IMR-90 (cell line): ENCODE results near the gene TFB2M. TPM values are rescaled to one million over a fixed set of nuclear protein-coding genes. Genes with fewer than 3 reads are reported as not detected.

Experiments
- ATAC-seq: fragments of 200-7000 bp; cut with Tn5 transposase; 2 replicates; pipeline ENCODE4 v1.9.1; 2020; ENCODE audit warnings: low read depth, mild to moderate bottlenecking, moderate library complexity
- BruUV-seq: library from RNA; stranded (reverse); fragments of 400-500 nt; replicated peaks from 2 replicates; lab custom pipeline; 2021; lab: Mats Ljungman, UMichigan
- CTCF ChIA-PET: fragments of 300-600 bp; formaldehyde crosslinking; extraction: SDS; loops from one replicate; lab custom pipeline; 2021; ENCODE audit warnings: antibody characterized with exemption; lab: Yijun Ruan, JAX
- POLR2A ChIA-PET: fragments of 300-600 bp; sonication (Branson Sonifier 250); formaldehyde crosslinking; loops from one replicate; lab custom pipeline; 2022; ENCODE audit warnings: antibody characterized with exemption; ENCODE audit not compliant: unreplicated experiment; lab: Charles Lee
- DNase-seq: peaks from one replicate; pipeline ENCODE4 v3.0.0; 2013
- H2AFZ ChIP-seq: replicated peaks from 2 replicates; pipeline ENCODE3; 2013; ENCODE audit warnings: low read length, mild to moderate bottlenecking; ENCODE audit not compliant: poor library complexity
- H2AK5ac ChIP-seq: 2 replicates; pipeline ENCODE4 v1.6.1; 2013; ENCODE audit warnings: low read depth, low read length, inconsistent platforms
- H2AK9ac ChIP-seq: replicated peaks from 2 replicates; pipeline ENCODE3; 2013; ENCODE audit warnings: mild to moderate bottlenecking, low read depth, low read length, moderate library complexity; ENCODE audit not compliant: poor library complexity
- H2BK120ac ChIP-seq: 2 replicates; pipeline ENCODE4 v1.6.1; 2013; ENCODE audit warnings: low read depth, low read length, inconsistent platforms
- H2BK15ac ChIP-seq: 3 replicates; pipeline ENCODE4 v1.6.1; 2013; ENCODE audit warnings: low read depth, low read length, inconsistent platforms
- H2BK20ac ChIP-seq: 2 replicates; pipeline ENCODE4 v1.6.1; 2013; ENCODE audit warnings: low read depth, mild to moderate bottlenecking, inconsistent platforms, low read length, moderate library complexity
- H2BK5ac ChIP-seq: 2 replicates; pipeline ENCODE4 v1.6.1; 2013; ENCODE audit warnings: mild to moderate bottlenecking, low read depth, low read length, inconsistent platforms; ENCODE audit not compliant: poor library complexity, severe bottlenecking
- H3K14ac ChIP-seq: replicated peaks from 2 replicates; pipeline ENCODE4 v1.6.1; 2013; ENCODE audit warnings: low read depth, low read length, inconsistent platforms
- H3K18ac ChIP-seq: 2 replicates; pipeline ENCODE4 v1.6.1; 2013; ENCODE audit warnings: low read depth, low read length, control low read depth
- H3K23ac ChIP-seq: 2 replicates; pipeline ENCODE4 v1.6.1; 2013; ENCODE audit warnings: low read depth, low read length, inconsistent platforms
- H3K27ac ChIP-seq: 2 replicates; pipeline ENCODE4 v1.5.1; 2013; ENCODE audit warnings: mild to moderate bottlenecking, control low read depth, low read length; ENCODE audit not compliant: insufficient read depth
- H3K27me3 ChIP-seq: 2 replicates; pipeline ENCODE4 v1.6.1; 2013; ENCODE audit warnings: low read length; ENCODE audit not compliant: control insufficient read depth, insufficient read depth
- H3K36me3 ChIP-seq: 2 replicates; pipeline ENCODE4 v1.6.1; 2013; ENCODE audit warnings: low read length, mixed read lengths; ENCODE audit not compliant: control insufficient read depth, insufficient read depth
- H3K4ac ChIP-seq: 2 replicates; pipeline ENCODE4 v1.6.1; 2013; ENCODE audit warnings: low read depth, low read length, inconsistent platforms
- H3K4me1 ChIP-seq: 2 replicates; pipeline ENCODE4 v1.6.1; 2013; ENCODE audit warnings: low read length, mixed read lengths; ENCODE audit not compliant: control insufficient read depth, insufficient read depth
- H3K4me2 ChIP-seq: 2 replicates; pipeline ENCODE4 v1.6.1; 2013; ENCODE audit warnings: low read depth, mild to moderate bottlenecking, control low read depth, low read length, moderate library complexity
- H3K4me3 ChIP-seq: 2 replicates; pipeline ENCODE4 v1.5.1; 2013; ENCODE audit warnings: low read depth, mild to moderate bottlenecking, control low read depth, low read length, moderate library complexity; ENCODE audit not compliant: insufficient read depth
- H3K56ac ChIP-seq: 2 replicates; pipeline ENCODE4 v1.6.1; 2013; ENCODE audit warnings: low read length, inconsistent platforms; ENCODE audit not compliant: insufficient read depth; ENCODE audit errors: extremely low read depth
- H3K79me1 ChIP-seq, 2 experiments: 2 replicates each; pipeline ENCODE4 v1.6.1; 2013; ENCODE audit warnings: low read length in 2 of 2, inconsistent platforms in 1 of 2, low read depth in 1 of 2
- H3K9ac ChIP-seq: 2 replicates; pipeline ENCODE4 v1.6.1; 2013; ENCODE audit warnings: low read depth, low read length, control low read depth
- H3K9me1 ChIP-seq: 2 replicates; pipeline ENCODE4 v1.6.1; 2013; ENCODE audit warnings: low read length, inconsistent platforms; ENCODE audit not compliant: insufficient read depth
- H3K9me3 ChIP-seq: 2 replicates; pipeline ENCODE4 v1.6.1; 2013; ENCODE audit warnings: low read length; ENCODE audit not compliant: control insufficient read depth, insufficient read depth
- H4K20me1 ChIP-seq: 2 replicates; pipeline ENCODE4 v1.6.1; 2013; ENCODE audit warnings: low read length, inconsistent platforms; ENCODE audit not compliant: insufficient read depth
- H4K5ac ChIP-seq: 2 replicates; pipeline ENCODE4 v1.6.1; 2013; ENCODE audit warnings: mild to moderate bottlenecking, low read depth, low read length, control low read depth
- H4K8ac ChIP-seq, 2 experiments: 2 replicates each; pipeline ENCODE4 v1.6.1; 2013; ENCODE audit warnings: low read depth in 2 of 2, low read length in 2 of 2, control low read depth in 1 of 2, inconsistent platforms in 1 of 2
- H4K91ac ChIP-seq: 2 replicates; pipeline ENCODE4 v1.6.1; 2013; ENCODE audit warnings: low read depth, low read length, inconsistent platforms; ENCODE audit not compliant: insufficient read depth
- CEBPB ChIP-seq: IDR thresholded peaks from 2 replicates; pipeline ENCODE4 v1.6.1; 2012; ENCODE audit warnings: low read depth, low read length, improper control_type of control experiment
- FOS ChIP-seq: fragments of 150-350 bp; IDR thresholded peaks from 2 replicates; pipeline ENCODE4 v1.6.1; 2016; ENCODE audit warnings: low read depth, low read length
- MAZ ChIP-seq: IDR thresholded peaks from 2 replicates; pipeline ENCODE4 v1.6.1; 2012; ENCODE audit warnings: low read depth, mild to moderate bottlenecking, low read length, improper control_type of control experiment, moderate library complexity, borderline replicate concordance
- MXI1 ChIP-seq: IDR thresholded peaks from 2 replicates; pipeline ENCODE4 v1.6.1; 2012; ENCODE audit warnings: low read depth, mild to moderate bottlenecking, low read length, moderate library complexity, borderline replicate concordance
- RFX5 ChIP-seq: IDR thresholded peaks from 2 replicates; pipeline ENCODE4 v1.8.0; 2012; ENCODE audit warnings: low read depth, mild to moderate bottlenecking, low read length, moderate library complexity
- SMC3 ChIP-seq: fragments of 150-350 bp; IDR thresholded peaks from 2 replicates; pipeline ENCODE4 v1.6.1; 2016; ENCODE audit warnings: low read depth, mild to moderate bottlenecking, antibody characterized with exemption, low read length, moderate library complexity
- WGBS, 2 experiments: methylation state at CpG; one replicate each; pipeline versions ENCODE4 v1.1.5 to v1.1.7; 2013; ENCODE audit warnings: missing lambda C conversion rate in 2 of 2; ENCODE audit not compliant: insufficient read length in 1 of 2; ENCODE audit errors: extremely low coverage in 2 of 2; 5-methylcytosine and 5-hydroxymethylcytosine counted together
- dilution Hi-C: fragments of 300-500 bp; cut with HindIII; formaldehyde crosslinking; loops from one replicate; pipeline ENCODE4 v1.14.3; 2018; ENCODE audit warnings: low sequenced_read_pairs; ENCODE audit not compliant: unreplicated experiment
- in situ Hi-C: fragments of 300-500 bp; cut with MboI; formaldehyde crosslinking; loops from 3 replicates; pipeline ENCODE4 v1.14.3; 2019; ENCODE audit warnings: low sequenced_read_pairs, inconsistent platforms, mixed read lengths
- intact Hi-C: fragments of 100-400 bp; cut with micrococcal nuclease; formaldehyde crosslinking; loops from 2 replicates; pipeline ENCODE4 v1.10.0; 2022
- polyA plus RNA-seq, 3 experiments: library from polyadenylated mRNA; depleted of rRNA; stranded (reverse); fragments of >200 nt; gene quantifications; 2 replicates each; pipeline ENCODE4 v1.2.3, GENCODE V29; 2012; ENCODE audit warnings: low replicate concordance in 1 of 3
- total RNA-seq: library from RNA; depleted of rRNA; stranded (reverse); fragments of >200 nt; gene quantifications from 2 replicates; pipeline ENCODE4 v1.2.3, GENCODE V29; 2012
- TF ChIP-seq, protein P1 (sequence below): fragments of 150-350 bp; IDR thresholded peaks from 2 replicates; pipeline ENCODE4 v1.6.1; 2016; ENCODE audit warnings: low read depth, mild to moderate bottlenecking, low read length, moderate library complexity, borderline replicate concordance
- TF ChIP-seq, protein P2 (sequence below): conservative IDR thresholded peaks from 2 replicates; pipeline ENCODE4 v1.5.1; 2012; ENCODE audit warnings: mild to moderate bottlenecking, low read depth, low read length, improper control_type of control experiment
- TF ChIP-seq, protein P3 (sequence below): fragments of 150-350 bp; IDR thresholded peaks from 2 replicates; pipeline ENCODE4 v1.6.1; 2017; ENCODE audit warnings: mild to moderate bottlenecking, antibody characterized with exemption, low read length, low read depth

Gene TFB2M
- total and polyA plus RNA-seq, 2 of the 4 experiments (the other 2 are of a cell fraction), result 13.3 to 15.7 TPM

DNA sequence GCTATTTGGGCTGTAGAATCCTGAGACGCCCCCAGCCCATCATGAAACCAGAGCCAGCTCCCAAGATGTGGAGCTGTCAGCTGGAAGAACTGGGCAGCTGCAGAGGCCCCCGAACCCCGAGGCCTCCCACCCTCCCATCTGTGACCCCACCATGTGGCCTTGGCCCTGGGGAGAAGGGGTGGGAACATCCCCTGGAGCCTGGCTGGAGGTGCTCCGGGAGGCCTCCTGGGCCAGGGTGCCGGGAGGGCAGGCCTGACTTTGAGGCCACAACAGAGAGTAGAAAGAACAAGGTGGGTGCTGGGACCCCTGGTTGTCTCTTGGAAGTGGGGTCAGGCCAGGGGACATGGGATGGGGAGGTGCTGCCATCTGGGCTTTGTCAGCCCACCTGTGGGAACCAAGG is 53.0 kb downstream of the TFB2M start:
- Histone ChIP-seq H3K56ac (no peak overlapping the region), H3K4ac (no peak overlapping the region), H3K9ac (no peak overlapping the region), H2AK5ac (no peak overlapping the region), H2AK9ac (no peak overlapping the region), H3K27me3 (no peaks in the 10 kb centered on the region), H4K8ac (no peak overlapping the region), H3K9me3 (peaks cover 43% of the 10 kb centered on the region), H4K91ac (no peak overlapping the region), H4K5ac (no peak overlapping the region), H3K4me3 (no peak overlapping the region), H3K18ac (no peak overlapping the region), H2BK15ac (no peak overlapping the region), H2AFZ (no peak overlapping the region), H3K79me1 (no peaks in the 10 kb centered on the region), H2BK120ac (no peak overlapping the region), H3K23ac (no peak overlapping the region), H2BK5ac (no peak overlapping the region), H2BK20ac (no peak overlapping the region), H3K4me1 (no peaks in the 10 kb centered on the region), H3K14ac (no peak overlapping the region), H3K27ac (no peak overlapping the region), H3K36me3 (no peaks in the 10 kb centered on the region), H3K4me2 (no peak overlapping the region), H3K9me1 (no peaks in the 10 kb centered on the region), H4K20me1 (no peaks in the 10 kb centered on the region)
- POLR2A ChIA-PET, result no interaction called here
- TF ChIP-seq MAZ, result no peak
- no peak for TF ChIP-seq SMC3
- no peak for TF ChIP-seq CEBPB
- TF ChIP-seq, protein P1, sequence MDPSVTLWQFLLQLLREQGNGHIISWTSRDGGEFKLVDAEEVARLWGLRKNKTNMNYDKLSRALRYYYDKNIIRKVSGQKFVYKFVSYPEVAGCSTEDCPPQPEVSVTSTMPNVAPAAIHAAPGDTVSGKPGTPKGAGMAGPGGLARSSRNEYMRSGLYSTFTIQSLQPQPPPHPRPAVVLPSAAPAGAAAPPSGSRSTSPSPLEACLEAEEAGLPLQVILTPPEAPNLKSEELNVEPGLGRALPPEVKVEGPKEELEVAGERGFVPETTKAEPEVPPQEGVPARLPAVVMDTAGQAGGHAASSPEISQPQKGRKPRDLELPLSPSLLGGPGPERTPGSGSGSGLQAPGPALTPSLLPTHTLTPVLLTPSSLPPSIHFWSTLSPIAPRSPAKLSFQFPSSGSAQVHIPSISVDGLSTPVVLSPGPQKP, result no peak
- TF ChIP-seq, protein P2, sequence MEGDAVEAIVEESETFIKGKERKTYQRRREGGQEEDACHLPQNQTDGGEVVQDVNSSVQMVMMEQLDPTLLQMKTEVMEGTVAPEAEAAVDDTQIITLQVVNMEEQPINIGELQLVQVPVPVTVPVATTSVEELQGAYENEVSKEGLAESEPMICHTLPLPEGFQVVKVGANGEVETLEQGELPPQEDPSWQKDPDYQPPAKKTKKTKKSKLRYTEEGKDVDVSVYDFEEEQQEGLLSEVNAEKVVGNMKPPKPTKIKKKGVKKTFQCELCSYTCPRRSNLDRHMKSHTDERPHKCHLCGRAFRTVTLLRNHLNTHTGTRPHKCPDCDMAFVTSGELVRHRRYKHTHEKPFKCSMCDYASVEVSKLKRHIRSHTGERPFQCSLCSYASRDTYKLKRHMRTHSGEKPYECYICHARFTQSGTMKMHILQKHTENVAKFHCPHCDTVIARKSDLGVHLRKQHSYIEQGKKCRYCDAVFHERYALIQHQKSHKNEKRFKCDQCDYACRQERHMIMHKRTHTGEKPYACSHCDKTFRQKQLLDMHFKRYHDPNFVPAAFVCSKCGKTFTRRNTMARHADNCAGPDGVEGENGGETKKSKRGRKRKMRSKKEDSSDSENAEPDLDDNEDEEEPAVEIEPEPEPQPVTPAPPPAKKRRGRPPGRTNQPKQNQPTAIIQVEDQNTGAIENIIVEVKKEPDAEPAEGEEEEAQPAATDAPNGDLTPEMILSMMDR, result no peak
- no peak for TF ChIP-seq FOS
- TF ChIP-seq, protein P3, sequence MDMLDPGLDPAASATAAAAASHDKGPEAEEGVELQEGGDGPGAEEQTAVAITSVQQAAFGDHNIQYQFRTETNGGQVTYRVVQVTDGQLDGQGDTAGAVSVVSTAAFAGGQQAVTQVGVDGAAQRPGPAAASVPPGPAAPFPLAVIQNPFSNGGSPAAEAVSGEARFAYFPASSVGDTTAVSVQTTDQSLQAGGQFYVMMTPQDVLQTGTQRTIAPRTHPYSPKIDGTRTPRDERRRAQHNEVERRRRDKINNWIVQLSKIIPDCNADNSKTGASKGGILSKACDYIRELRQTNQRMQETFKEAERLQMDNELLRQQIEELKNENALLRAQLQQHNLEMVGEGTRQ, result no peak
- TF ChIP-seq MXI1, result no peak
- no peak for TF ChIP-seq RFX5
- in situ Hi-C loops, result no loop called here
- BruUV-seq, result no TSS peak
- DNase-seq, result no peak
- intact Hi-C loops, result no loop called here
- ATAC-seq, result no peak
- dilution Hi-C loops, result no loop called here
- no CpG with 5 or more reads among the region's 5 CpGs for WGBS, 2 experiments
- CTCF ChIA-PET, result no interaction called here
